Left lung (tissue), 10 donors: ENCODE results near the gene SMIM33. TPM values are rescaled to one million over a fixed set of nuclear protein-coding genes. Genes with fewer than 3 reads are reported as not detected.

Experiments used
- ATAC-seq: fragments of 200-7000 bp; cut with Tn5 transposase; one replicate; pipeline ENCODE4 v1.9.1; 2020; ENCODE audit warnings: moderate library complexity
- DNase-seq, 4 donors: peaks; one replicate each; pipeline ENCODE4 v3.0.0-alpha.2; 2013 to 2020
- H3K27ac ChIP-seq, 2 donors: fragments of 200-600 bp; sonication (generic) in 1 of 2; one replicate each; pipeline versions ENCODE4 v1.5.0 to v1.8.0; 2020 to 2021
- H3K27me3 ChIP-seq, 2 donors: fragments of 200-600 bp; sonication (generic) in 1 of 2; one replicate each; pipeline versions ENCODE4 v1.5.0 to v1.8.0; 2020 to 2021
- H3K36me3 ChIP-seq, 2 donors: fragments of 200-600 bp; sonication (generic) in 1 of 2; one replicate each; pipeline versions ENCODE4 v1.5.0 to v1.8.0; 2020 to 2021
- H3K4me1 ChIP-seq, 2 donors: fragments of 200-600 bp; one replicate each; pipeline ENCODE4 v1.8.0; 2021
- H3K4me3 ChIP-seq, 2 donors: fragments of 200-600 bp; sonication (generic) in 1 of 2; one replicate each; pipeline versions ENCODE4 v1.5.0 to v1.8.0; 2020 to 2021; ENCODE audit warnings: mild to moderate bottlenecking in 1 of 2
- H3K9me3 ChIP-seq, 2 donors: fragments of 200-600 bp; sonication (generic) in 1 of 2; one replicate each; pipeline versions ENCODE4 v1.5.0 to v1.8.0; 2020 to 2021
- CTCF ChIP-seq, 2 donors: fragments of 200-600 bp; sonication (generic) in 1 of 2; IDR thresholded peaks; one replicate each; pipeline versions ENCODE4 v1.5.0 to v1.8.0; 2021; ENCODE audit warnings: antibody characterized with exemption in 2 of 2
- intact Hi-C, 2 donors: fragments of 100-400 bp; cut with DNase I; formaldehyde crosslinking; loops; one replicate each; pipeline versions ENCODE4 v1.11.2 to v1.14.2; 2022
- polyA plus RNA-seq, 6 donors: library from polyadenylated mRNA; unstranded; fragments of 120-200 nt; gene quantifications; one replicate each; pipeline ENCODE4 v1.2.1, GENCODE V29; 2013; ENCODE audit not compliant: insufficient read length in 6 of 6
- total RNA-seq, 2 donors: library from RNA; stranded (reverse); fragmentation: NEBNext Ultra II Directional; extraction: Animal tissue kit (Norgen Biotek cat#: 25700); gene quantifications; one replicate each; pipeline ENCODE4 v1.2.1, GENCODE V29; 2021
- donor health status: DM: no; HTN: yes; CAD: no.
- donor health status: DM: no; HTN: no; CAD: no.

SMIM33 gene
- total and polyA plus RNA-seq, 8 donors: 0.06 to 0.11 (median 0.07) TPM; not detected in 4

DNA sequence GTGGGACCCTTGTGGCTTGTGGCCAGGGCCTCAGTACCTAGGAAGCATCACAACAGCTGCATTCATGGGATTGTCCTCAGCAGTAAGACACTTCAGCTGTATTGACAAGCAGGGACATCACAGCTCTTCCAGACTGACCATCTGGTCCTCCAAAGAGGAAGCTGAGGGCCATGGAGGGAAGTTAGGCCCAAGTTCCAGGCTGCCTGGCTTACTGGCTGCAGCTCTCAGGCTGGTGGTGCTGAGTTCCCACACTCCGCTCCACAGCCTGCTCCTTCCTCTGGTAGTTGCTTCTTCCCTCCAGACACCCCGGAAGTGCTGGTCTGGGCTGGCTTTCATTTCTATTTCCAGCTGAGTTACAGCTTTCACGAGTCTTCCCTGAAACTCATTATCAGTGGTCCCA, 17.5 kb downstream of the SMIM33 start:
- no peaks in the 10 kb centered on the region for H3K9me3 ChIP-seq
- H3K27me3 ChIP-seq: no peaks in the 10 kb centered on the region
- peak in 1 of 4 donors; percentile 77 for DNase-seq
- peaks cover 7 to 32% of the 10 kb centered on the region in 2 donors for H3K4me1 ChIP-seq
- TF ChIP-seq CTCF (IDR thresholded peaks at IDR 0.05): no peak
- peak overlapping the region in 1 of 2 donors; percentile 72 for H3K27ac ChIP-seq
- H3K4me3 ChIP-seq: no peak overlapping the region
- intact Hi-C loops: no loop called here
- ATAC-seq: peak; percentile 80
- no peaks in the 10 kb centered on the region for H3K36me3 ChIP-seq

- intact Hi-C loops: no loop called here
Measured at GRCh38 chr5:139492700-139493192, 21.9 kb downstream of the SMIM33 start.

DNA sequence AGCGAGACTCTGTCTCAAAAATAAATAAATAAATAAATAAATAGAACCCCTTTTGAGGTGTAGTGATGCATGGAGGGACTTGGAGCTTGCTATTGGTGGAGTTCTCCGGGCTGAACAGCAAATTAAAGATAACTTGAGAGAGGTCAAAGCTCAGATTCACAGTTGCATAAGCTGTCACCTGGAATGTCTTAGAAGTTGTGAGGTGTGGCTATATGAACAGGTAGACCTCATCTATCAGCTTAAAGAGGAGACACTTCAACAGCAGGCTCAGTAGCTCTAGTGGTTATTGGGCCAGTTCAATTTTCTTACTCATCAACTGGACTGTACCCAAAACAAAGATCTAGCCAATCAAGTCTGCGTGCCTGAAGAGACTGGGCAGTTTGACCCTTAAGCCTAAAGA, 23.5 kb downstream of the SMIM33 start:
- Histone ChIP-seq H3K9me3 (no peaks in the 10 kb centered on the region), H3K4me3 (no peak overlapping the region), H3K27me3 (no peaks in the 10 kb centered on the region), H3K27ac (no peak overlapping the region), H3K36me3 (no peaks in the 10 kb centered on the region), H3K4me1 (peaks cover 7 to 35% of the 10 kb centered on the region in 2 donors)
- intact Hi-C loops: no loop called here
- ATAC-seq (no peak), DNase-seq (no peak)
- no peak for TF ChIP-seq CTCF (IDR thresholded peaks at IDR 0.05)

More at GRCh38 chr5:139492700-139493192, 21.9 kb downstream of the SMIM33 start:
- H3K9me3 ChIP-seq: no peaks in the 10 kb centered on the region
- H3K4me3 ChIP-seq: no peak overlapping the region
- no peaks in the 10 kb centered on the region for H3K36me3 ChIP-seq
- peaks cover 7 to 43% of the 10 kb centered on the region in 2 donors for H3K4me1 ChIP-seq
- no peak for DNase-seq
- H3K27ac ChIP-seq: peak overlapping the region in 1 of 2 donors; percentile 20
- peak; percentile 54 for ATAC-seq
- TF ChIP-seq CTCF (IDR thresholded peaks at IDR 0.05): no peak
- no peaks in the 10 kb centered on the region for H3K27me3 ChIP-seq

- peak overlapping the region in 1 of 2 donors; percentile 51 for H3K27ac ChIP-seq
- no peak for TF ChIP-seq CTCF (IDR thresholded peaks at IDR 0.05)
- H3K36me3 ChIP-seq: no peaks in the 10 kb centered on the region
- DNase-seq (peak in 1 of 4 donors; percentile 64), ATAC-seq (no peak)
- no peak overlapping the region for H3K4me3 ChIP-seq
- no peaks in the 10 kb centered on the region for H3K9me3 ChIP-seq
- peaks cover 7 to 35% of the 10 kb centered on the region in 2 donors for H3K4me1 ChIP-seq
- intact Hi-C loops: no loop called here
- H3K27me3 ChIP-seq: no peaks in the 10 kb centered on the region
Measured at GRCh38 chr5:139494832-139495231, 24.0 kb downstream of the SMIM33 start.

DNA sequence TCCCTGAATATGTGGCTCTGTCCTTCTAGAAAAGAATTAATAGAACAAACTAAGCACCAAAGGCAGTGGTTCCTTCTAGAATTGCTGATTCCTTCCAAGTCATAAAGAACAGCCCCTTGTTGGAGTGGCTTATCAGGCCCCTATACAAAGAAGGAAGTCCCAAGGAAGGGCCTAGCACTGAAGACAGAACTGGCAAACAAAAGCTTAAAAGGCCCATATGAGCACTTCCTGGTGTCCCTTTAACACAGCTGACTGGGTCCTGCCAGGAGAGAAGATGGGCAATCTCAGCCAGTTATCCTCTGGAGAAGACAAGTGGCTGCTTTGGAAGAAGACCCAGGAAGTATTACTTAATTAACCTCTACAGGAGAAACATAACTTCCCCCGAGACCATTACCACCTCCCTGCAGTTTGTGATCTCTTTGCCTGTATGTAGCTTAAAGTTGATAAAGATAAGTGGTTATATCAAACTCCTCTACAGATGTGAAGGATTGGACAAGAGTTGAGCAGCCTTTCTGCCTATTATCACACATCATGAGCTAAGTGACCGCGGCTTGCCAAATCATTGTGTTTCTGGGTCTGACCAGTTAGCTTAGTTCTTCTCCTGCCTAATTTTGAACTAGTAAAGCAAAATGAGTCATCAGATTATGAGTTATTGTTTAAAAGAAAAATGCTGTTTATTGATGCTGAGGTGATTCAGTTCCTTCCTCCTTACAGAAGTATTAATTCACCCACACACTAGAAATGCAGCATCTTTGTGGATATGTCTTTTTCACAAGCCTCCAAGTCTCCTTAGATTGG, 25.0 kb downstream of the SMIM33 start:
- H3K27ac ChIP-seq: peak overlapping the region in 1 of 2 donors; percentile 51
- ATAC-seq (peak; percentile 39), DNase-seq (no peak)
- H3K9me3 ChIP-seq: no peaks in the 10 kb centered on the region
- no peak overlapping the region for H3K4me3 ChIP-seq
- H3K27me3 ChIP-seq: no peaks in the 10 kb centered on the region
- peaks cover 7 to 35% of the 10 kb centered on the region in 2 donors for H3K4me1 ChIP-seq
- intact Hi-C loops: no loop called here
- TF ChIP-seq CTCF (IDR thresholded peaks at IDR 0.05): no peak
- H3K36me3 ChIP-seq: no peaks in the 10 kb centered on the region
